SHP77 (cell line): ENCODE data around the gene RPP40.
"Not testable (repeated sequence)": the region's sequence is repeated elsewhere in the genome, so short reads cannot be mapped to it uniquely, and the experiment has no call there.

Experiments used
- DNase-seq, 2 experiments: peaks; one replicate each; lab custom pipeline; 2025; lab: John Stamatoyannopoulos, UW

RPP40 gene

GRCh38 chr6:5003604-5004372 is at the start of gene RPP40:
TSS of gene RPP40 (minus strand) at chr6:5004037. CDS start at chr6:5004002, 35 bp downstream.
- peak; percentile 91 to 94 for DNase-seq

GRCh38 chr6:5053038-5053437 is 49.2 kb upstream of the RPP40 start:
- DNase-seq = no peak

GRCh38 chr6:5051394-5051793 is 47.6 kb upstream of the RPP40 start:
- no peak for DNase-seq

GRCh38 chr6:5050009-5050408 is 46.2 kb upstream of the RPP40 start:
- no peak for DNase-seq

- no peak for DNase-seq
These were observed 42.6 kb upstream of the RPP40 start for GRCh38 chr6:5046430-5046829.

GRCh38 chr6:5045416-5045815 is 41.6 kb upstream of the RPP40 start:
- DNase-seq = no peak

GRCh38 chr6:5044866-5045265 is 41.0 kb upstream of the RPP40 start:
- DNase-seq = no peak

- DNase-seq = no peak
These were observed 38.6 kb upstream of the RPP40 start for GRCh38 chr6:5042436-5042835.

GRCh38 chr6:5041955-5042354 is 38.1 kb upstream of the RPP40 start:
- DNase-seq = no peak

GRCh38 chr6:5036269-5036668 is 32.4 kb upstream of the RPP40 start:
- DNase-seq = peak; percentile 80 to 93

- no peak for DNase-seq
These were observed 30.9 kb upstream of the RPP40 start for GRCh38 chr6:5034736-5035135.

GRCh38 chr6:5034328-5034727 is 30.5 kb upstream of the RPP40 start:
- no peak for DNase-seq

GRCh38 chr6:5033214-5033904 is 29.5 kb upstream of the RPP40 start:
- not testable (repeated sequence) for DNase-seq

- DNase-seq = not testable (repeated sequence)
These were observed 28.9 kb upstream of the RPP40 start for GRCh38 chr6:5032706-5033105.

GRCh38 chr6:5031150-5031549 is 27.3 kb upstream of the RPP40 start:
- no peak for DNase-seq

- peak; percentile 79 to 89 for DNase-seq
These were observed 26.8 kb upstream of the RPP40 start for GRCh38 chr6:5030596-5031136.

- no peak for DNase-seq
These were observed 25.8 kb upstream of the RPP40 start for GRCh38 chr6:5029609-5030008.

- DNase-seq = no peak
These were observed 25.1 kb upstream of the RPP40 start for GRCh38 chr6:5028921-5029320.

- DNase-seq = no peak
These were observed 24.5 kb upstream of the RPP40 start for GRCh38 chr6:5028301-5028700.

- DNase-seq = peak; percentile 65 to 72
These were observed 22.3 kb upstream of the RPP40 start for GRCh38 chr6:5025911-5026819.

GRCh38 chr6:5023923-5024322 is 20.1 kb upstream of the RPP40 start:
- DNase-seq = no peak

GRCh38 chr6:5020142-5020541 is 16.3 kb upstream of the RPP40 start:
- no peak for DNase-seq
